Activated B cell treated with CpG ODN at 0.5 μM for 24 hours (primary cell): Measurements from ENCODE around the gene LYPLA2. TPM values are rescaled to one million over a fixed set of nuclear protein-coding genes. Genes with fewer than 3 reads are reported as not detected.

Experiments
- ATAC-seq: fragments of 200-7000 bp; cut with Tn5 transposase; one replicate; pipeline ENCODE4 v1.10.0; 2021; ENCODE audit warnings: low read depth, mild to moderate bottlenecking, moderate library complexity
- CTCF ChIA-PET: fragments of 350-600 bp; sonication (Branson Sonifier 250); formaldehyde crosslinking; loops from one replicate; lab custom pipeline; 2021; ENCODE audit warnings: antibody characterized with exemption; lab: Charles Lee
- POLR2A ChIA-PET: fragments of 350-600 bp; sonication (Branson Sonifier 250); formaldehyde crosslinking; loops from one replicate; lab custom pipeline; 2021; ENCODE audit warnings: antibody characterized with exemption; lab: Charles Lee
- DNase-seq: peaks from one replicate; pipeline ENCODE4 v3.0.0; 2022
- H3K27ac Mint-ChIP-seq: one replicate; pipeline ENCODE4 v1.8.0; 2020; ENCODE audit warnings: mixed read lengths
- H3K27me3 Mint-ChIP-seq: one replicate; pipeline ENCODE4 v1.8.0; 2021; ENCODE audit warnings: mixed read lengths
- H3K36me3 Mint-ChIP-seq: one replicate; pipeline ENCODE4 v1.8.0; 2021; ENCODE audit warnings: low read depth, mixed read lengths
- H3K4me1 Mint-ChIP-seq: one replicate; pipeline ENCODE4 v1.8.0; 2021; ENCODE audit warnings: mixed read lengths
- H3K4me3 Mint-ChIP-seq: one replicate; pipeline ENCODE4 v1.8.0; 2020; ENCODE audit warnings: mild to moderate bottlenecking, mixed read lengths
- H3K9me3 Mint-ChIP-seq: one replicate; pipeline ENCODE4 v1.8.0; 2020; ENCODE audit warnings: mixed read lengths
- intact Hi-C: fragments of 100-400 bp; cut with micrococcal nuclease; formaldehyde crosslinking; loops from one replicate; pipeline ENCODE4 v1.15.1; 2024
- total RNA-seq: library from RNA; stranded (reverse); gene quantifications from 2 replicates; pipeline ENCODE4 v1.2.3, GENCODE V29; 2022
- TF ChIP-seq, protein P1 (sequence below): fragments of 200-600 bp; IDR thresholded peaks from one replicate; pipeline ENCODE4 v1.8.0; 2022; ENCODE audit warnings: antibody characterized with exemption, mild to moderate bottlenecking

Gene LYPLA2
- total RNA-seq, 1 donor from 2014 or later = 81.6 TPM

DNA sequence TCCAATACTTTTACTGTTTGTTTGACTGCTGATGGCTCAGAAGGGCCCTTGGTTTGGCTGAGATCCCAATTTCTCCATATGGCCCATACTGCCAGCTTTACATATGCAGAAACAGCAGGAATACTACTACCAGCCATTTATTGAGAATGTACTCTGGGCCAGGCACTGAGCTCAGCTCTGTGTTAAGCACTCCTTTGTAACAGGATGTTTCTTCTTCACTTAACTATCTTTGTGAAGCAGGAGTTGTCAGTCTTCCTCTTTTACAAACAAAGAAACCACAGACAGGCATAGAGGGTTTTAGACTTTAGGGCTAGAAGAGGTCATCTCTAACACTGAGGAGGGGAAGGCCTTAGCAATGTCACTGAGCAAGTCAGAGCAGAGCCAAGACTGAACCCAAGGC is 26.0 kb downstream of the LYPLA2 start:
- TF ChIP-seq, protein P1, sequence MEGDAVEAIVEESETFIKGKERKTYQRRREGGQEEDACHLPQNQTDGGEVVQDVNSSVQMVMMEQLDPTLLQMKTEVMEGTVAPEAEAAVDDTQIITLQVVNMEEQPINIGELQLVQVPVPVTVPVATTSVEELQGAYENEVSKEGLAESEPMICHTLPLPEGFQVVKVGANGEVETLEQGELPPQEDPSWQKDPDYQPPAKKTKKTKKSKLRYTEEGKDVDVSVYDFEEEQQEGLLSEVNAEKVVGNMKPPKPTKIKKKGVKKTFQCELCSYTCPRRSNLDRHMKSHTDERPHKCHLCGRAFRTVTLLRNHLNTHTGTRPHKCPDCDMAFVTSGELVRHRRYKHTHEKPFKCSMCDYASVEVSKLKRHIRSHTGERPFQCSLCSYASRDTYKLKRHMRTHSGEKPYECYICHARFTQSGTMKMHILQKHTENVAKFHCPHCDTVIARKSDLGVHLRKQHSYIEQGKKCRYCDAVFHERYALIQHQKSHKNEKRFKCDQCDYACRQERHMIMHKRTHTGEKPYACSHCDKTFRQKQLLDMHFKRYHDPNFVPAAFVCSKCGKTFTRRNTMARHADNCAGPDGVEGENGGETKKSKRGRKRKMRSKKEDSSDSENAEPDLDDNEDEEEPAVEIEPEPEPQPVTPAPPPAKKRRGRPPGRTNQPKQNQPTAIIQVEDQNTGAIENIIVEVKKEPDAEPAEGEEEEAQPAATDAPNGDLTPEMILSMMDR = no peak
- H3K36me3 Mint-ChIP-seq = peaks cover 51% of the 10 kb centered on the region
- ATAC-seq = no peak
- no peak overlapping the region for H3K27ac Mint-ChIP-seq
- CTCF ChIA-PET = interaction anchor here (3.5 kb wide), 1 partner anchor 99 kb away, joined by 13 read pairs; no protein-coding TSS in a partner anchor
- POLR2A ChIA-PET = interaction anchor here (0.8 kb wide), 1 partner anchor 8 kb away, joined by 3 read pairs; the partner anchor contains the start of gene HMGCL
- H3K9me3 Mint-ChIP-seq = no peaks in the 10 kb centered on the region
- no peak overlapping the region for H3K4me3 Mint-ChIP-seq
- H3K4me1 Mint-ChIP-seq = peaks cover 3% of the 10 kb centered on the region
- intact Hi-C loops = no loop called here
- no peaks in the 10 kb centered on the region for H3K27me3 Mint-ChIP-seq
- DNase-seq = no peak

DNA sequence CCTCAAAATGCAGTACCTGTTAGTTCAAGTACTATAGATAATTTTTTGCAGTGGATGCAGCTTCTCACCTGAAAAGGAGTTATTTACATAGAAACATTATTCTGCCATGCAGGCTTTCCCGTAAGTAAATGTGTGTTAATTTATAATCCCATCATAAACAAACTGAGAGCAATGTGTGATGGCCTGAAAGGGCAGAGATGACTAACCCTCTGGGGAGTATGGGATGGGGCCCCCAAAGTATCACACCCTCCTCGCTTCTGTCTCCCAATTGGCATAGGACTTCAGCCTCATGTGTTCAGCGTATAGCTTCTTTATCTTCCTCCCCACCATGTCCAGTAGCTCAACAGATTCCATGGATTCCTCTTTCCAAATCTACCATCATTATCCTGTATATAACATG is 26.7 kb downstream of the LYPLA2 start:
- POLR2A ChIA-PET = no interaction called here
- no peak overlapping the region for H3K27ac Mint-ChIP-seq

DNA sequence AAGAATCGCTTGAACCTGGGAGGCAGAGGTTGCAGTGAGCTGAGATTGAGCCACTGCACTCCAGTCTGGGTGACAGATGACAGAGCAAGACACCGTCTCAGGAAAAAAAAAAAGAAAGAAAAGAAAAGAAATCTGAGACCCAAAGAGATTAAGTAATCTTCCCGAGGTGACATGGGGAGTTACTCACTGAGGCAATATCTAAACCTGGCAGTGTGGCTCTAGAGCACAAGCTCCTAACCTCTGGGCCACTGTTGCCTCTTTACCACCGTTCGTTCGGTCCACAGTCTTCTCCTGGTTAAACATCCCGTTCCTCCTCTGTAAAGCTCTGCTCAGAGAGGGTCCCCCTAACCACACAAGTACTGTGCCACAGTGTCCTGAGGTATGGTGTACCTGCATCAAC is 32.8 kb downstream of the LYPLA2 start:
- H3K9me3 Mint-ChIP-seq = no peaks in the 10 kb centered on the region
- H3K4me3 Mint-ChIP-seq = peak overlapping the region; percentile 96
- intact Hi-C loops = no loop called here
- H3K36me3 Mint-ChIP-seq = peaks cover 9% of the 10 kb centered on the region
- ChIA-PET POLR2A (interaction anchor here (1.4 to 3.8 kb wide), 4 partner anchors 12 to 86 kb away, joined by 5 to 44 read pairs (median 35); partner anchors contain the start of genes GALE and LYPLA2), CTCF (interaction anchor here (4.9 kb wide), 1 partner anchor 13 kb away, joined by 36 read pairs; no protein-coding TSS in a partner anchor)
- H3K27me3 Mint-ChIP-seq = no peaks in the 10 kb centered on the region
- TF ChIP-seq, protein P1 = no peak
- ATAC-seq (no peak), DNase-seq (no peak)
- peaks cover 20% of the 10 kb centered on the region for H3K4me1 Mint-ChIP-seq
- H3K27ac Mint-ChIP-seq = peak overlapping the region; percentile 12

More for the DNA sequence above, 26.7 kb downstream of the LYPLA2 start:
- Mint-ChIP-seq H3K27me3 (no peaks in the 10 kb centered on the region), H3K9me3 (no peaks in the 10 kb centered on the region), H3K4me1 (peaks cover under 1% of the 10 kb centered on the region), H3K4me3 (no peak overlapping the region), H3K36me3 (peaks cover 47% of the 10 kb centered on the region)
- no peak for ATAC-seq
- TF ChIP-seq, protein P1 = no peak
- intact Hi-C loops = no loop called here
- DNase-seq = no peak
- CTCF ChIA-PET = interaction anchor here (1.0 to 3.5 kb wide), 2 partner anchors 11 to 99 kb away, joined by 3 to 13 read pairs; no protein-coding TSS in a partner anchor

DNA sequence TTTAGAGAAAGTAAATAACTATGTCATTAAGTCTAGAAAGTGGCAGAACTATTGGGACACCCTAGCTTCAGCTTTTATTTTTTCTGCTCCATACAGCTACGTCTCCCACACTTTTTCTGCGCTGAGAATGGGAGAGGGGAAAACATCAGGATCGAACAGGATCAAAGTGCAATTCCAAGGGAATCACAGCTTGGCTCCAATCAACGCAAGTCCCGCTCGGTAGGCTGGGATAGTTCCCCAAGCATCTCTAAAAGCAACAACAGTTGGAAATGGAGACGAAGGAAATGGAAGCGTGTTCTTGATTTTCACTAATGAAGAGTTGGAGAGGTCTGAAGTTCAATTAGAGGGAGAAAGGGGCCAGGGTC is 33.7 kb downstream of the LYPLA2 start:
- Mint-ChIP-seq H3K9me3 (no peaks in the 10 kb centered on the region), H3K27ac (peak overlapping the region; percentile 95), H3K4me1 (peaks cover 20% of the 10 kb centered on the region), H3K36me3 (peaks cover 9% of the 10 kb centered on the region), H3K4me3 (peak overlapping the region; percentile 96), H3K27me3 (no peaks in the 10 kb centered on the region)
- ChIA-PET POLR2A (interaction anchor here (0.6 to 3.8 kb wide), 19 partner anchors 8 to 135 kb away, joined by 3 to 44 read pairs (median 6); partner anchors contain the start of genes CNR2, GALE, LYPLA2 and PITHD1), CTCF (interaction anchor here (0.9 to 4.9 kb wide), 3 partner anchors 14 to 92 kb away, joined by 3 to 36 read pairs (median 6); no protein-coding TSS in a partner anchor)
- intact Hi-C loops = loop anchor here (1.0 kb wide), 5 partner anchors 13 to 92 kb away; partner anchors contain the start of genes FUCA1 and GALE
- TF ChIP-seq, protein P1 = no peak
- no peak for ATAC-seq
- DNase-seq = no peak

DNA sequence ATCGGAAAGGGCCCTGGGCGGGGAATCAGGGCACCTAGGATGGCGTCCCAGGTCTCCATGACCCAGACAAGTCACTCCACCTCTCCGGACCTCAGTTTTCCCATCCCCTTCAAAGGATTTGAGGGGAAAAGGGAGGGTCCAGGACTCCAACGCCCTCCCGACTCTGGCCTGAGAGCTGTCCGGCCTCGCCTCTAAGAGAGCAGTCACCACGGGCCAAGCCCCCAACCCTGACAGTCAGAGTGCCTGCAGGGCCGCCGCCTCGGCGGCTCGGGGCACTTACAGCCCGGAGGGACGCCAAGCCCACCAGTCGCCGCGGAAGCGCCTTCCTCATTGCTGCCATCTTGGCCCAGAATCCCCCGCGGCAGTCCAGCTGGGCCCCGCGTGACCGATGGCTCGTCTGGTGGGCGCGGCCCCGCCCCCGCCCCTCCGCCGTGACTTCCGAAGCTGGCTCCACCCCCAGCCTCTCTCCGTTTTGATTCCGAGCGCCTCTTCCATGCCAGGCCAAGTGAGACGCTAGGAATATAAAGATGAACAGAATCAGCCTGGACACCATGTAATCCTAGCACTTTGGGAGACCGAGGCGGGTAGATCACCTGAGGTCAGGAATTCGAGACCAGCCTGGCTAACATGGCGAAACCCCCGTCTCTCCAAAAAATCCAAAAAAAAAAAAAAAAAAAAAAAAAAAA is 34.3 kb downstream of the LYPLA2 start, which contains the start of gene HMGCL:
Gene HMGCL (minus strand): TSS at position 354 of the 686 bp plus-strand sequence. CDS start 14 bp downstream, at position 340.
- ChIA-PET CTCF (interaction anchor here (0.6 to 4.9 kb wide), 4 partner anchors 14 to 92 kb away, joined by 3 to 36 read pairs (median 4); no protein-coding TSS in a partner anchor), POLR2A (interaction anchor here (0.6 to 3.8 kb wide), 32 partner anchors 9 to 1514 kb away, joined by 3 to 44 read pairs (median 5); partner anchors contain the start of genes CNR2, GALE, LYPLA2 and PITHD1)
- H3K27ac Mint-ChIP-seq = peak within 1 kb of the TSS; percentile 95
- intact Hi-C loops = loop anchor here (1.0 kb wide), 5 partner anchors 13 to 91 kb away; partner anchors contain the start of genes FUCA1 and GALE
- H3K4me3 Mint-ChIP-seq = peak within 1 kb of the TSS; percentile 96
- H3K4me1 Mint-ChIP-seq = peaks cover 20% of the 10 kb centered on the region
- ATAC-seq (peak; percentile 95), DNase-seq (peak; percentile 81)
- H3K9me3 Mint-ChIP-seq = no peaks in the 10 kb centered on the region
- no peaks in the 10 kb centered on the region for H3K27me3 Mint-ChIP-seq
- peaks cover 8% of the 10 kb centered on the region for H3K36me3 Mint-ChIP-seq
- TF ChIP-seq, protein P1 = no peak
